ENCODE measurements around the gene C2orf42. TPM values are rescaled to one million over a fixed set of nuclear protein-coding genes. Genes with fewer than 3 reads are reported as not detected.
"Not testable (repeated sequence)": the region's sequence is repeated elsewhere in the genome, so short reads cannot be mapped to it uniquely, and the experiment has no call there.

C2orf42 gene
- total RNA-seq, result 8.1 TPM in 2 replicates

DNA sequence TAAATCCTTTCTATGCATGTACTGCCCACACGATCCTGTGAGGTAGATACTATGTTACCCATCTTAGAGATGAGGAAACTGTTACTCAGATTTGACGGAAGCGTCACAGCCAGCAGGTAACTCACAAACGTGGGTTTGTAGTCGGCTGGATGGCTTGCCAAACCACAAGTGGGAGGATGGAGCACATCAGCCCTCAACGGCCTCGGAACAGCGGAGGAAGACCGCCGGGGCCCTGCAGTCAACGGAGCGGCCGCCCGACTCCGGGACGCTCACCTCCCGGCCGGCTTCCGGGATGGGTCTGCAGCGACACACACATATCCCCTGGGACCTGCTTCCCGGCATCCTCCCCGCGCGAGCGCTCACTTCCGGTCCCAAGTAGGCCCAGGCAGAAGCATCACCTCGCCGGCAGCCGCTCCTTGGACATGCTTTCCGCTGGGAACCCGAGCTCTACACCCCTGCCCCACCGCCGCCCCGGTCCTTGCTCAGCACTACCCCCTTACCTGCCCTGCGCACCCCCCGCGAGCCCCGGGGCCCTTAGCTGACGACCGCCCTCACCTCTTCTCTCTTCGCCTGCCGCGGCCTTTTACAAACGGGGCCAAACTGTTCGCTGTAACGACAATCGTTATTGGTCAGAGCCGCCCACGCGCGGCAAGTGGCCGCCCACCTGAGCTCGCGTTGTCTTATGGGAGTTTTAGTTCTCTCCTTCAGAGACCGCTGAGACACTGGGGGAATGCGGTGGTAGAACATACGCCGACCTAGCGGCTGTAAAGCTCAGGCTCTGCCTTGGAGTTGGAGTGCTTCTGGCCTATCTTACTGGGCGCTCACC, at the start of gene C2orf42:
TSS of gene C2orf42 (minus strand) at position 602 of the 826 bp plus-strand sequence. CDS start 9,034 bp downstream, outside the sequence.
- peak within 1 kb of the TSS; percentile 61 for H3K4me3 ChIP-seq (ENCODE audit: low read depth, low read length)

DNA sequence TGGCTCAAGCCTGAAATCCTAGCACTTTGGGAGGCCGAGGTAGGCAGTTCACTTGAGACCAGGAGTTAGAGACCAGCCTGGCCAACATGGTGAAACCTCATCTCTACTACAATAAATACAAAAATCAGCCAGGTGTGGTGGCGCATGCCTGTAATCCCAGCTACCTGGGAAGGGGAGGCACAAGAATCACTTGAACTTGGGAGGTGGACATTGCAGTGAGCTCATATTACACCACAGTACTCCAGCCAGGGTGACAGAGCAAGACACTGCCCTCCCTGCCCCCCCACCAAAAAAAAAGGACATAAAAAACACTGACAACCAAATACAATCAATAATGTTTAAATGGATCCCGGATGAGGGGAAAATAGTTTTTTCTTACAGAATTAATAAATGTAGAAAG, 49.8 kb upstream of the C2orf42 start:
- no peak for DNase-seq (ENCODE audit: low read depth)
- H3K4me3 ChIP-seq (ENCODE audit: low read depth, low read length), result no peak overlapping the region
- TF ChIP-seq, protein P1, sequence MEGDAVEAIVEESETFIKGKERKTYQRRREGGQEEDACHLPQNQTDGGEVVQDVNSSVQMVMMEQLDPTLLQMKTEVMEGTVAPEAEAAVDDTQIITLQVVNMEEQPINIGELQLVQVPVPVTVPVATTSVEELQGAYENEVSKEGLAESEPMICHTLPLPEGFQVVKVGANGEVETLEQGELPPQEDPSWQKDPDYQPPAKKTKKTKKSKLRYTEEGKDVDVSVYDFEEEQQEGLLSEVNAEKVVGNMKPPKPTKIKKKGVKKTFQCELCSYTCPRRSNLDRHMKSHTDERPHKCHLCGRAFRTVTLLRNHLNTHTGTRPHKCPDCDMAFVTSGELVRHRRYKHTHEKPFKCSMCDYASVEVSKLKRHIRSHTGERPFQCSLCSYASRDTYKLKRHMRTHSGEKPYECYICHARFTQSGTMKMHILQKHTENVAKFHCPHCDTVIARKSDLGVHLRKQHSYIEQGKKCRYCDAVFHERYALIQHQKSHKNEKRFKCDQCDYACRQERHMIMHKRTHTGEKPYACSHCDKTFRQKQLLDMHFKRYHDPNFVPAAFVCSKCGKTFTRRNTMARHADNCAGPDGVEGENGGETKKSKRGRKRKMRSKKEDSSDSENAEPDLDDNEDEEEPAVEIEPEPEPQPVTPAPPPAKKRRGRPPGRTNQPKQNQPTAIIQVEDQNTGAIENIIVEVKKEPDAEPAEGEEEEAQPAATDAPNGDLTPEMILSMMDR (conservative IDR thresholded peaks at IDR 0.05; ENCODE audit: low read depth, low read length), result no peak

More for the DNA sequence above, at the start of gene C2orf42:
- peak; percentile 88 for DNase-seq (ENCODE audit: low read depth)
- TF ChIP-seq, protein P1 (conservative IDR thresholded peaks at IDR 0.05; ENCODE audit: low read depth, low read length), result peak; percentile 17

DNA sequence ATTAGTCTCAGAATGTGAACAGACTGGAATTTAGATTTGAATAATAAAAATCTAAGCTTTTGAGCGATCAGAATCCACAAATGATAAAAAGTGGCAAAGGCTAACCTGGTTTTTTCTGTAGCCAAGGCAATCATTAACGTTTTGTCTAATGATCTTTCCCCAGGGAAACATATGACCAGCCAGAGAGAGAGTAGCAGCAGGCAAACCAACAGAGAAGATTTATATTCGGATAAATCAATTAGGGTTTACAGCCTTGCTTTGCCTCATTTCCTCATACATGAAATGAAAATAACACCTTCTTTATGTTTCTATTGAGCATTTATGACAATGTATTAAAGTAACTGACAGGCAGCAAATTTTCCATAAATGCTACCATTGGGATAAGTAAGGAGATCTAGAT, 43.1 kb upstream of the C2orf42 start:
- DNase-seq (ENCODE audit: low read depth), result no peak
- no peak overlapping the region for H3K4me3 ChIP-seq (ENCODE audit: low read depth, low read length)
- TF ChIP-seq, protein P1 (conservative IDR thresholded peaks at IDR 0.05; ENCODE audit: low read depth, low read length), result no peak

DNA sequence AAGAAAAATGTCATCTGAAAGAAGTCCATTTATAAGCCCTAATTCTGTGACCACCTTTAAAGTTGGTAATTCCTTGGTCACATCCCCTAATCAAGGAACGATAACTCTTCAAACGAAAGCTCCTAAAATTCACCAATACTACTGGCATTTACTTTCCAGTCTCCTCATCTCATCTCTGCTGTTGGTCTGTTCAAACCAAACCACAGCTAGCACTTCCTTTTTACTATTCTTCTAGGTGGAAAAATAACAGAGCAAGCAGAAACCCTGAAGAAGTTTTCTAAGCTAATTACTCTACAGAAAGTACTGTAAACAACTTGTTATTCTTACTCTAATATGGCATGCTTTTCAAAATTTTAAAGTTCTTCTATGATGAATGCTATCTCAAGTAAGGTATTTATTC, 36.0 kb upstream of the C2orf42 start:
- H3K4me3 ChIP-seq (ENCODE audit: low read depth, low read length), result no peak overlapping the region
- DNase-seq (ENCODE audit: low read depth), result no peak

DNA sequence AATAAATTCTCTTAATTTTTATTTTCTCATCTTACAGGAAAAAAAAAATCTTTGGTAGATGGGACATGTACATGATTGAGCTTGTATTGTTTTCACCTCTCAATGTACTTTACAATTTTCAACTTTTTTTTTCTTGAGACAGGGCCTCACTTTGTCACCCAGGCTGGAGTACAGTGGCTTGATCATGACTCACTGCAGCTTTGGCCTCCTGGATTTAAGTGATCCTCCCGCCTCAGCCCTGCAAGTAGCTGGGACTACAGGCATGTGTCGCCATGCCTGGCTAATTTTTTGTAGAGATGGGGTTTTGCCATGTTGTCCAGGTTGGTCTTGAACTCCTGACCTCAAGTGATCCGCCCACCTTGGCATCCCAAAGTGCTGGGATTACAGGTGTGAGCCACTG, 32.5 kb upstream of the C2orf42 start:
- not testable (repeated sequence) for H3K4me3 ChIP-seq (ENCODE audit: low read depth, low read length); DNase-seq (ENCODE audit: low read depth)

More for the DNA sequence above, 36.0 kb upstream of the C2orf42 start:
- TF ChIP-seq, protein P1 (conservative IDR thresholded peaks at IDR 0.05; ENCODE audit: low read depth, low read length), result no peak

DNA sequence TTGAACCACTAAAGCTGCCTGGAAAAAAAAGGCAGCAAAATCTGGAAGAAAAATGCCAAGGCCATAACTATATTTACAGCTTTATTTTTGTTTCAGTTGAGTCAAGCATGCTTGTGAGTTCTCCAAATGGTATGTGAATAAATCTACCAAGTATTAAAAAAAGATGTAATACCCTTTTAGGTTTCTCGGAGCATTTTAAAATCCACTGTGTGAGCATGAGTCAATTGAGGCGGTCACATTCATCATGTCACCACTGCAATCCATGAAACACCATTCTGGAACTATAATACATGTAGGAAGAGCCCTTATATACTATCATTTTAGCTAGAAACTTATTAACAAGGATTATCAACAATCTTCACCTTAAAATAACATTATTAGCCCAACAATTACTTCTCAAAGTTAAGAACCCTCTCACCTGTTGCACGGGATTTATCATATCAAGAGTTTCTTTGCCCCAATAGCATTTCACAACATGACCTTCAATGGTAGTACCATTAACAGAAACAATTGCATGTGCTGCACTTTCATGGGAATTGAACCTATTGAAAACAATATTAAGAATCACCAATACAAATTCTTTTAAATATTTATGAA, 24.2 kb upstream of the C2orf42 start:
- TF ChIP-seq, protein P1 (conservative IDR thresholded peaks at IDR 0.05; ENCODE audit: low read depth, low read length), result no peak
- no peak for DNase-seq (ENCODE audit: low read depth)
- no peak overlapping the region for H3K4me3 ChIP-seq (ENCODE audit: low read depth, low read length)

DNA sequence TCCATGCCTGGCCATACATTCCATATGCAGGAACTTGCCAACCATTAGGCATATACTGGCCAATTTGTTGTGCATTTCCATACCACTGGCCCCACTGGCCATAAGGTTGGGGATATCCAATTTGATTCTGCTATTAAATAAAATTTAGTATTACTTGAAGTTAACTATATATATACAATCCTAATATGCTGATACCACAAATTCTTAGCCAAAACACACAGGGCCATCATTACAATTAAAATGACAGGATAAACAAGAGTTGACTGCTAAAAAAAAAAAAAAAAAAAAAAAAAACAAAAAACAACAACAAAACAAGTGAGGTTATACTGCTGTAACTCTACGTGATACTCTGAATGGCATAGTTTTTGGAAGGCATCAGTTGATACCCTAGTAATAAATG, 23.5 kb upstream of the C2orf42 start:
- DNase-seq (ENCODE audit: low read depth), result no peak
- TF ChIP-seq, protein P1 (conservative IDR thresholded peaks at IDR 0.05; ENCODE audit: low read depth, low read length), result no peak
- no peak overlapping the region for H3K4me3 ChIP-seq (ENCODE audit: low read depth, low read length)

Measured in epithelial cell of proximal tubule (primary cell).